ENCODE results near the gene PGLYRP4. TPM values are rescaled to one million over a fixed set of nuclear protein-coding genes. Genes with fewer than 3 reads are reported as not detected.

PGLYRP4 gene
- total and polyA plus RNA-seq, 2 of the 4 experiments (the other 2 are of a cell fraction): not detected

DNA sequence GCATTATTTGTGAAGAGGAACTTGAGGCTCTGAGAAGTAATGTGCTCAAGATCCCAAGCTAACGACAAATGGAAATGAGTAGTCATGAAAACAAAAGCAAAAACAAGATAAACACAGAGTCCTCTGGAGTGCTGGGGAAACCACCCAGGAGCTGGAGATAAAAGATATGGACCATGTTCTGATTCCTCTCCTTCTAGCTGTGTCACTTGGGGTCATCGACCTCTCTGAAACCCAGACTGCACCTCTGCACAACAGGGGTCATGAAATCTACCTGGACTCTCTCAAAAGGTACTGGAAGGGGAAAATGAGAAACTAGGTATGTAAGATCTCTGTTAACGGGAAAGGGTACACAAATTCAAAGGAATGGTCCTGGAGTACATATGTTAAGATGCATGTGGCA is 6.5 kb downstream of the PGLYRP4 start:
- no peak overlapping the region for H3K23ac ChIP-seq (ENCODE audit: low read depth, low read length)
- no peaks in the 10 kb centered on the region for H3K36me3 ChIP-seq (ENCODE audit: control insufficient read depth, insufficient read depth, low read length)
- no peaks in the 10 kb centered on the region for H3K9me3 ChIP-seq (ENCODE audit: control insufficient read depth, insufficient read depth, low read length)
- no peak overlapping the region for H3K4ac ChIP-seq (ENCODE audit: low read depth, low read length)
- H2BK5ac ChIP-seq (ENCODE audit: low read depth, low read length, poor library complexity, severe bottlenecking): no peak overlapping the region
- no peaks in the 10 kb centered on the region for H3K4me1 ChIP-seq (ENCODE audit: control insufficient read depth, insufficient read depth, low read length)
- H4K5ac ChIP-seq (ENCODE audit: low read depth, low read length): no peak overlapping the region
- H4K8ac ChIP-seq (ENCODE audit: low read depth in 2 of 2, low read length in 2 of 2): no peak overlapping the region
- no peaks in the 10 kb centered on the region for H3K79me1 ChIP-seq (ENCODE audit: low read depth in 1 of 2, low read length in 2 of 2)
- H2AK5ac ChIP-seq (ENCODE audit: low read depth, low read length): no peak overlapping the region
- ChIA-PET POLR2A (ENCODE audit: unreplicated experiment) (no interaction called here), CTCF (no interaction called here)
- DNase-seq (no peak), ATAC-seq (ENCODE audit: low read depth) (no peak)
- H3K9ac ChIP-seq (ENCODE audit: low read depth, low read length): no peak overlapping the region
- H4K91ac ChIP-seq (ENCODE audit: insufficient read depth, low read depth, low read length): no peak overlapping the region
- H2BK20ac ChIP-seq (ENCODE audit: low read depth, low read length): no peak overlapping the region
- intact Hi-C loops (cut with micrococcal nuclease): no loop called here
- 80% methylated on average over 2 of the region's 3 CpGs; no CpG with 5 or more reads in 1 of the 2 experiments for WGBS, 2 experiments (ENCODE audit: extremely low coverage in 2 of 2, insufficient read length in 1 of 2)
- H2BK15ac ChIP-seq (ENCODE audit: low read depth, low read length): no peak overlapping the region
- no peak overlapping the region for H2AK9ac ChIP-seq (replicated peaks; ENCODE audit: low read depth, low read length, poor library complexity)
- H3K27ac ChIP-seq (ENCODE audit: insufficient read depth, low read length): no peak overlapping the region
- no peak overlapping the region for H3K4me3 ChIP-seq (ENCODE audit: insufficient read depth, low read depth, low read length)
- in situ Hi-C loops (cut with MboI; ENCODE audit: low sequenced_read_pairs): no loop called here
- H3K27me3 ChIP-seq (ENCODE audit: control insufficient read depth, insufficient read depth, low read length): peaks cover 4% of the 10 kb centered on the region
- no peak overlapping the region for H3K56ac ChIP-seq (ENCODE audit: extremely low read depth, insufficient read depth, low read length)
- H3K18ac ChIP-seq (ENCODE audit: low read depth, low read length): no peak overlapping the region
- TF ChIP-seq NFE2L2 (IDR thresholded peaks at IDR 0.05; ENCODE audit: low read depth, low read length) (no peak), POLR2A (IDR thresholded peaks at IDR 0.05; ENCODE audit: low read depth, low read length) (no peak), RCOR1 (IDR thresholded peaks at IDR 0.05; ENCODE audit: insufficient replicate concordance, low read length) (no peak), BHLHE40 (IDR thresholded peaks at IDR 0.05; ENCODE audit: low read depth, low read length) (no peak)
- no peak overlapping the region for H2AFZ ChIP-seq (replicated peaks; ENCODE audit: low read length, poor library complexity)
- H3K9me1 ChIP-seq (ENCODE audit: insufficient read depth, low read length): no peaks in the 10 kb centered on the region
- H2BK120ac ChIP-seq (ENCODE audit: low read depth, low read length): no peak overlapping the region
- no TSS peak for BruUV-seq (replicated peaks)
- no peaks in the 10 kb centered on the region for H4K20me1 ChIP-seq (ENCODE audit: insufficient read depth, low read length)
- dilution Hi-C loops (cut with HindIII; ENCODE audit: low sequenced_read_pairs, unreplicated experiment): no loop called here
- no peak overlapping the region for H3K4me2 ChIP-seq (ENCODE audit: low read depth, low read length)
- H3K14ac ChIP-seq (replicated peaks; ENCODE audit: low read depth, low read length): no peak overlapping the region
